ENCODE data around the gene DHRS2.
"Not testable (repeated sequence)": the region's sequence is repeated elsewhere in the genome, so short reads cannot be mapped to it uniquely, and the experiment has no call there.

Gene DHRS2

DNA sequence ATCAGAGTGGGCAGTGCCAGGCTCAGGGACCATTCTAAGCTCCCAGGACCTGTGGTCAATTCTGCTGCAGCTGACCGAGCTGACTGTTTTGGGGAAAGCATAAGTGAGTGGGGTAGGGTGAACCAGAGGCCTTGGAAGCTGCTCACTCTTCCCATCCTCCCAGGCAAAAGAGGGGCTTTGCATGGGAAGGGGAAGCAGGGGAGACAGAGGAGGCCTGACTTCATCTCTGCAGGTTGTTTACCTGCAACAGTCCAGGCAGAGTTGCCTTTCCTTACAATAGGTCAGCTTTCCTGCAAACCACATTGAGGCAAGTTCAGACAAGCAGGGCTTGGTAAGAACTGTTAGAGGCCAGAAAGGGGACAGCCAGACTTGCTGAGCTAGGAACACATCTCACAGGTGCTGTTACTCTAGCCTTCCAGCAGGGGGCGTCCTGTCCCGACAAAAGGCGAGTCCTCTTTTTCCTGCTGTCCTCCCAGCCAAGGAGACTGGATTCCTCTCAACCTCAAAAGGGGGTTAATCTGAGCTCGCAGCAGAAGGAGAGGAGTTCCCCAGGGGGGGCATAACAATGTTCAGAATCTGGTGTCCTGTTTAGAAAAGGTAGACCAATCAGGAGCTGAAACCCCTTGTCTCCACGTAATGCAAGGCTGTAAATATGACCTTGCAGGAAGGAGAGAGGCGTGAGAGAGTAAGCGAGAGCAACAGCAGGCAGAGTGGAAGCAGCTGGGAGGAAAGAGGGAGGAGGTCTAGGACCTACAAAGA lies 4.3 kb upstream of the DHRS2 start:
- no peak overlapping the region for H3K4me3 ChIP-seq (ENCODE audit: low read depth, low read length)
- DNase-seq (ENCODE audit: low read depth) = peak; percentile 38

DNA sequence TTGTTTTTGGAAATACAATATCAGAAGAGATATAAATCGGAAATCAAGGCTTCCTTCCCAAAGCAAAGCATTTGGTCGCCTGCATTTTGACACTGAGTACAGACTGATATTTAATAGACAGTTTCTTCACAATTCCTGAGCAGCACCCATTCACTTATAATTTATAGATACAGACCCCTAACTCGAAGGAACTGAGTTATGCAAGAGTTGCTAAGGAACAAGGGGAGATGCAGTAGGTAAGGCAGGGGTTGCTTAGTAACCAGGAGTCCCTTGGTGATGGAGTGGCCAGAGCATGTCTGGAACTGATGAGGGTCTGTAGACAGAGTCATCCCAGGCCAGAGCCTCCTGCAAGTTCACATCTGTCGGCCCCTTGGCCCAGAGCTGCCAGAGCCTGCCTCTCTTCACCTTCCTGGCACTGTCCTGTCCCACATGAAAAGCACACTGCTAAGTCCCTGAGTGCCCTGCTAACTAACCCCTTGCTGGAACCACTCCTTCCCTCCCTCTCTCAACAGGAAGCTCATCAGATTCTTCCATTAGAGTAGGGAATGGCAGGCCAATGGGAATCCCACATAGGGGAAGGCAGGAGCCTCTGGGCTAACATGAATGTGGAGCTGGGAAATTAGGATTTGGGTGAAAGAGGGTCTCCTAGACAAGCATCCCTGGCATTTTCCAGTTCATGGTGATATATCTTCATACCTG lies 3.6 kb upstream of the DHRS2 start:
- TF ChIP-seq, protein P1, sequence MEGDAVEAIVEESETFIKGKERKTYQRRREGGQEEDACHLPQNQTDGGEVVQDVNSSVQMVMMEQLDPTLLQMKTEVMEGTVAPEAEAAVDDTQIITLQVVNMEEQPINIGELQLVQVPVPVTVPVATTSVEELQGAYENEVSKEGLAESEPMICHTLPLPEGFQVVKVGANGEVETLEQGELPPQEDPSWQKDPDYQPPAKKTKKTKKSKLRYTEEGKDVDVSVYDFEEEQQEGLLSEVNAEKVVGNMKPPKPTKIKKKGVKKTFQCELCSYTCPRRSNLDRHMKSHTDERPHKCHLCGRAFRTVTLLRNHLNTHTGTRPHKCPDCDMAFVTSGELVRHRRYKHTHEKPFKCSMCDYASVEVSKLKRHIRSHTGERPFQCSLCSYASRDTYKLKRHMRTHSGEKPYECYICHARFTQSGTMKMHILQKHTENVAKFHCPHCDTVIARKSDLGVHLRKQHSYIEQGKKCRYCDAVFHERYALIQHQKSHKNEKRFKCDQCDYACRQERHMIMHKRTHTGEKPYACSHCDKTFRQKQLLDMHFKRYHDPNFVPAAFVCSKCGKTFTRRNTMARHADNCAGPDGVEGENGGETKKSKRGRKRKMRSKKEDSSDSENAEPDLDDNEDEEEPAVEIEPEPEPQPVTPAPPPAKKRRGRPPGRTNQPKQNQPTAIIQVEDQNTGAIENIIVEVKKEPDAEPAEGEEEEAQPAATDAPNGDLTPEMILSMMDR (IDR thresholded peaks at IDR 0.05; ENCODE audit: low read depth, low read length, missing control alignments) = no peak
- no peak for DNase-seq (ENCODE audit: low read depth)
- H3K4me3 ChIP-seq (ENCODE audit: low read depth, low read length) = no peak overlapping the region

More for the DNA sequence above, 4.3 kb upstream of the DHRS2 start:
- TF ChIP-seq, protein P1 (IDR thresholded peaks at IDR 0.05; ENCODE audit: low read depth, low read length, missing control alignments) = peak; percentile 99

DNA sequence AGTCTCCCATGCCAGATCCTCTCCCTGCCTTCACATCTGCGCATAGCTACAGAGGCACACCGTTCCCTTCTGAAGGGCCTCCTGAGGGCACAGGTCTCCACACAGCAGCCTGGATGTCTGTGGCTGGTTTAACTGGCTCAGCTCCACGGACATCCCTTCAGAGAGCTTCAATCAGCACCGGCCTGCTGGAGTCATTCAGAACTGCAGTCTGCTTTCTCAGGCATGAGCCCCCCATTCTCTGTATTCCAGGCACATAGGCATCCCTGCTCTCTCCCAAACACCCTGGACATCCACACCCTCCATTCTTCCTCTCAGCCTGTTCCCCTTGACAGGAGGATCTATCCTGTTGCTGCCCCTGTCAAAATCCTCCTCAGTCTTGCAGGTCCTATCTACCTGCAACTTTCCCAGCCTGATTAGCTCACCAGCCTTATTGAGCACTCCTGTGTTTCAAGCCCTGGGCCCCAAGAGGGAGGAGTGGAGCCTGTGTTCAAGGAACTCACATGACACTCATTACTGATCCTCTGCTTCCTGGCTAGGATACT lies 2.9 kb upstream of the DHRS2 start:
- TF ChIP-seq, protein P1 (IDR thresholded peaks at IDR 0.05; ENCODE audit: low read depth, low read length, missing control alignments) = peak; percentile 17
- no peak for DNase-seq (ENCODE audit: low read depth)
- no peak overlapping the region for H3K4me3 ChIP-seq (ENCODE audit: low read depth, low read length)

DNA sequence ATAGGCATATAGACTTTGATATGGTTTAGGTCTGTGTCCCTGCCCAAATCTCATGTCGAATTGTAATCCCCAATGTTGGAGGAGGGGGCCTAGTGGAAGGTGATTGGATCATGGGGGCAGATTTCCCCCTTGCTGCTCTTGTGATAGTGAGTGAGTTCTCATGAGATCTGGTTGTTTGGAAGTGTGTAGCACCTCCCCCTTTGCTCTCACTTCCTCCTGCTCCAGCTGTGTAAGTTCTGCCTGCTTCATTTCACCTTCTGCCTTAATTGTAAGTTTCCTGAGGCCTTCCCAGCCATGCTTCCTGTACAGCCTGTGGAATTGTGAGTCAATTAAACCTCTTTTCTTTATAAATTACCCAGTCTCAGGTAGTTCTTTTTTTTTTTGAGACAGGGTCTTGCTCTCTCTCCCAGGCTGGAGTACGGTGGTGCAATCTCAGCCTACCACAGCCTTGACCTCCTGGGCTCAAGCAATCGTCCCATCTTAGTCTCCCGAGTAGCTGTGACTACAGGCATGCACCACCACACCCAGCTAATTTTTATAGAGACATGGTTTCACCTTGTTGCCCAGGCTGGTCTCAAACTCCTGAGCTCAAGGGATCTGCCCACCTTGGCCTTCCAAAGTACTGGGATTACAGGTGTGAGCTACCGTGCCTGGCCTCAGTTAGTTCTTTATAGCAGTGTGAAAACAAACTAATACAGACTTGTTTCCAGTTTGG lies 1.3 kb upstream of the DHRS2 start:
- not testable (repeated sequence) for DNase-seq (ENCODE audit: low read depth); H3K4me3 ChIP-seq (ENCODE audit: low read depth, low read length)

DNA sequence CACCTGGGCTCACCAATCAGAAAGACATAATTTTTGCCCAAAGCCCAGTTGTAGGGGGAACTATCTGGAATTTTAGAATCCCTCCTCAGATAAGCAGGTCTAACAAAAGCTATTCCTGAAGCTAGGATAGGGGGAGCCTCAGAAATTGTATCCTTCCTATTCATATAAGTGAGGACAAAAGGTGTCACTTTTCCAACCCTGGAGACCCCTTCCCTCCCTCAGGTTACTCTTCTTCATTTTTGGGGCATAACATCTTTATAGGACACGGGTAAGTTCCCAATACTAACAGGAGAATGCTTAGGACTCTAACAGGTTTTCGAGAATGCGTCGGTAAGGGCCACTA lies 1.1 kb downstream of the DHRS2 start:
- DNase-seq (ENCODE audit: low read depth); H3K4me3 ChIP-seq (ENCODE audit: low read depth, low read length): not testable (repeated sequence)

DNA sequence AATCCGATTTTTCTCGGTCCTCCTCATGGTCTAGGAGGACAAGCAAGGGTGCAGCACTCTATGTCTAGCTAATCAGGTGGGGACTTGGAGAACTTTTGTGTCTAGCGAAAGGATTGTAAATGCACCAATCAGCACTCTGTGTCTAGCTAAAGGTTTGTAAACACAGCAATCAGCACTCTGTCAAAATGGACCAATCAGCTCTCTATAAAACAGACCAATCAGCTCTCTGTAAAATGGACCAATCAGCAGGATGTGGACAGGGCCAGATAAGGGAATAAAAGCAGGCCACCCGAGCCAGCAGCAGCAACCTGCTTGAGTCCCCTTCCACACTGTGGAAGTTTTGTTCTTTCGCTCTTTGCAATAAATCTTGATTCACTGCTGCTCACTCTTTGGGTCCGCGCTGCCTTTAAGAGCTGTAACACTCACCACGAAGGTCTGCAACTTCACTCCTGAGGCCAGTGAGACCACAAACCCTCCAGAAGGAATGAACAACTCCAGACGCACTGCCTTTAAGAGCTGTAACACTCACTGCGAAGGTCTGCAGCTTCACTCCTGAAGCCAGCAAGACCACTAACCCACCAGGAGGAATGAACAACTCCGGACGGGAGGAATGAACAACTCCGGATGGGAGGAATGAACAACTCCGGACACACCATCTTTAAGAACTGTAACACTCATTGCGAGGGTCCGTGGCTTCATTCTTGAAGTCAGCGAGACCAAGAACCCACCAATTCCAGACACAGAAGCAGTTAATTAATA lies 1.7 kb downstream of the DHRS2 start:
- not testable (repeated sequence) for H3K4me3 ChIP-seq (ENCODE audit: low read depth, low read length); DNase-seq (ENCODE audit: low read depth)

DNA sequence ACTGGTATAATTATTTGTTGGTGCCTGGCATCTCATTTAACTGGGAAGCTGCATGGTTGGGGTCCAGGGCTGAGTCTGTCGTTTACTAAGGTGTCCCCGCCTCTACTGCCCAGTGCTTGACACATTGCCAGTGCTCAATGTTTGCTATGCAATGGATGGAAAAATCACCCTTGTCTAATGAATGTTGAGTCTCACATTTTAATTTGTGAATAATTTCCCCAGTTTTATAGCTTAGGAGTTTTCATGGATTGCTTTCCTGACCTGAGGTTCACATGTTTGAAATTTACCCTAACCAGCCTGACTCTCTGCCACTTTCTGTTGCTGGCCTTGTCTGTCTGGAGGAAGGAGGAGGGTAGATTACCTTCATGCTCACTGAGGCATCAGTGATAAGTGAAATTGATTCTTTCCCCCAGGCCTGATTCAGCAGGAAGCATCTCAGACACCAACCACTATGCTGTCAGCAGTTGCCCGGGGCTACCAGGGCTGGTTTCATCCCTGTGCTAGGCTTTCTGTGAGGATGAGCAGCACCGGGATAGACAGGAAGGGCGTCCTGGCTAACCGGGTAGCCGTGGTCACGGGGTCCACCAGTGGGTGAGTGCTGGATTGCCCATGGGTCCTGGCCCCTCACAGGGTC lies 2.4 kb downstream of the DHRS2 start:
- no peak overlapping the region for H3K4me3 ChIP-seq (ENCODE audit: low read depth, low read length)
- no peak for DNase-seq (ENCODE audit: low read depth)
- TF ChIP-seq, protein P1 (IDR thresholded peaks at IDR 0.05; ENCODE audit: low read depth, low read length, missing control alignments) = no peak

Data from GM12864 (cell line).